Lower lobe of right lung (tissue), 2 donors: ENCODE measurements around the gene TELO2. TPM values are rescaled to one million over a fixed set of nuclear protein-coding genes. Genes with fewer than 3 reads are reported as not detected.
"Not testable (repeated sequence)": the region's sequence is repeated elsewhere in the genome, so short reads cannot be mapped to it uniquely, and the experiment has no call there.

ENCODE experiments used
- ATAC-seq, 2 donors: fragments of 200-7000 bp; cut with Tn5 transposase; one replicate each; pipeline ENCODE4 v1.9.1; 2020 to 2022; ENCODE audit warnings: mild to moderate bottlenecking in 2 of 2, moderate library complexity in 2 of 2
- DNase-seq: peaks from one replicate; pipeline ENCODE4 v3.0.0-alpha.2; 2020
- H3K27ac ChIP-seq: fragments of 200-600 bp; one replicate; pipeline ENCODE4 v1.8.0; 2022
- H3K27me3 ChIP-seq: fragments of 200-600 bp; one replicate; pipeline ENCODE4 v1.8.0; 2022; ENCODE audit warnings: low read depth
- H3K36me3 ChIP-seq: fragments of 200-600 bp; one replicate; pipeline ENCODE4 v1.8.0; 2022; ENCODE audit warnings: mild to moderate bottlenecking
- H3K4me1 ChIP-seq: fragments of 200-600 bp; one replicate; pipeline ENCODE4 v1.8.0; 2022
- H3K4me3 ChIP-seq: fragments of 200-600 bp; one replicate; pipeline ENCODE4 v1.8.0; 2022; ENCODE audit warnings: mild to moderate bottlenecking
- H3K9me3 ChIP-seq: fragments of 200-600 bp; one replicate; pipeline ENCODE4 v1.8.0; 2022
- intact Hi-C: fragments of 100-400 bp; cut with DNase I; formaldehyde crosslinking; loops from one replicate; pipeline ENCODE4 v1.11.0; 2022
- total RNA-seq: library from RNA; stranded (reverse); fragmentation: NEBNext Ultra II Directional; extraction: Animal tissue kit (Norgen Biotek cat#: 25700); gene quantifications from one replicate; pipeline ENCODE4 v1.2.1, GENCODE V29; 2021
- TF ChIP-seq, protein P1 (sequence below): fragments of 200-600 bp; IDR thresholded peaks from one replicate; pipeline ENCODE4 v1.8.0; 2022; ENCODE audit warnings: antibody characterized with exemption, mild to moderate bottlenecking
- donor health status: DM: no; HTN: yes; CAD: no; lungs with severe emphysema.

TELO2 gene
- total RNA-seq, 1 donor from 2014 or later: 27.5 TPM

DNA sequence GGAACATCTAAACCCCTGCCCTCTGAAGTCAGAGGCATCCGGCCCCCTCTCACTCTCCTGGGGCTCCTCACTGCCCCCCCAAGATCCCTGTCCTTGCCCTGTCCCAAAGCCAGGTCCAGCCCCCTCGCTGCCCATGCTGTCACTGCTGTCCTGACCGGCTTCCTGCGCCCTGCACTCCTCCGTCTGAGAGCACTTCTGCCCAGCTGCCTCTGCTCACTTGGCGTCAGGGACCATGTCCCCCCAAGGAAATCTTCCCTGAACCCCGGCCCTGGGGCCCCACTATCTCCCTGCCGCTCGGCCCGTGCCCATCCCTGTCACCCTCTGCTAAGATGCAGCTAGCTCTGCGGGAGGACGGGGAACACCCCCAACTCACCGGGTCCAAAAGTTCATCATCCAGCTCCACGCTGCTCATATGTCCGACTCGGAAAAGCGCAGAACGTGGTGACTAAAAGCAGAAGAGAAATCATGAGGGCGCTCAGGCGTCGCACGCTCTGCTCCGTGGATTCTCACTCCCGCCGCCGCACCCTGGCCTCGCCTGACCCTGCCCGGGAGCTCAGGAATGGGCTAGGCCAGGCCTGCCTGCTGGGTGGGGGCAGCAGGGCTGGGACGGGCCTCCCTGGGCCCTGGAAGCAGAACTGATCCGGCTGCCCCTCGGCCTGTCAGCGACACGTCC is 28.1 kb upstream of the TELO2 start:
- Histone ChIP-seq H3K4me3 (no peak overlapping the region), H3K36me3 (peaks cover 39% of the 10 kb centered on the region), H3K27me3 (no peaks in the 10 kb centered on the region), H3K4me1 (peaks cover under 1% of the 10 kb centered on the region), H3K27ac (no peak overlapping the region), H3K9me3 (no peaks in the 10 kb centered on the region)
- peak; percentile 35 for DNase-seq
- TF ChIP-seq, protein P1, sequence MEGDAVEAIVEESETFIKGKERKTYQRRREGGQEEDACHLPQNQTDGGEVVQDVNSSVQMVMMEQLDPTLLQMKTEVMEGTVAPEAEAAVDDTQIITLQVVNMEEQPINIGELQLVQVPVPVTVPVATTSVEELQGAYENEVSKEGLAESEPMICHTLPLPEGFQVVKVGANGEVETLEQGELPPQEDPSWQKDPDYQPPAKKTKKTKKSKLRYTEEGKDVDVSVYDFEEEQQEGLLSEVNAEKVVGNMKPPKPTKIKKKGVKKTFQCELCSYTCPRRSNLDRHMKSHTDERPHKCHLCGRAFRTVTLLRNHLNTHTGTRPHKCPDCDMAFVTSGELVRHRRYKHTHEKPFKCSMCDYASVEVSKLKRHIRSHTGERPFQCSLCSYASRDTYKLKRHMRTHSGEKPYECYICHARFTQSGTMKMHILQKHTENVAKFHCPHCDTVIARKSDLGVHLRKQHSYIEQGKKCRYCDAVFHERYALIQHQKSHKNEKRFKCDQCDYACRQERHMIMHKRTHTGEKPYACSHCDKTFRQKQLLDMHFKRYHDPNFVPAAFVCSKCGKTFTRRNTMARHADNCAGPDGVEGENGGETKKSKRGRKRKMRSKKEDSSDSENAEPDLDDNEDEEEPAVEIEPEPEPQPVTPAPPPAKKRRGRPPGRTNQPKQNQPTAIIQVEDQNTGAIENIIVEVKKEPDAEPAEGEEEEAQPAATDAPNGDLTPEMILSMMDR: no peak
- ATAC-seq: no peak
- intact Hi-C loops: no loop called here

DNA sequence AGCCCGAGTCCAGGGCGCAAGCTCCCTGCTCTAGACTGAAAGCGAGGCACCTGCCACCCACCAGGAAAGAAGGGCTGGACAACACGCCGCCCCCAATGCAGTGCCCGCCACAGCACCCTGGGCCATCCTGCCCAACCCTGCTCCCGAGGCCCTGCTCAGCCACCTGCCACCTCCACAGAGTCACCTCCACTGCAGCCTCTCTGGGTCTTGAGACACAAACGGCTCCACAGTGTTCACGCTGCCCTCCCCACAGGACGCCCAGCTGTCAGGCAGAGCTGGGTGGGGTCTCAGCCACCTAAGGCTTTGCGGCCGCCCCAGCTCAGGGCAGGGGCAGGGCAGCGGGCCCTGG is 27.6 kb upstream of the TELO2 start:
- Histone ChIP-seq H3K27me3 (no peaks in the 10 kb centered on the region), H3K27ac (no peak overlapping the region), H3K4me3 (no peak overlapping the region), H3K4me1 (peaks cover 5% of the 10 kb centered on the region), H3K36me3 (peaks cover 34% of the 10 kb centered on the region), H3K9me3 (no peaks in the 10 kb centered on the region)
- ATAC-seq (no peak), DNase-seq (no peak)
- TF ChIP-seq, protein P1: no peak
- intact Hi-C loops: no loop called here

DNA sequence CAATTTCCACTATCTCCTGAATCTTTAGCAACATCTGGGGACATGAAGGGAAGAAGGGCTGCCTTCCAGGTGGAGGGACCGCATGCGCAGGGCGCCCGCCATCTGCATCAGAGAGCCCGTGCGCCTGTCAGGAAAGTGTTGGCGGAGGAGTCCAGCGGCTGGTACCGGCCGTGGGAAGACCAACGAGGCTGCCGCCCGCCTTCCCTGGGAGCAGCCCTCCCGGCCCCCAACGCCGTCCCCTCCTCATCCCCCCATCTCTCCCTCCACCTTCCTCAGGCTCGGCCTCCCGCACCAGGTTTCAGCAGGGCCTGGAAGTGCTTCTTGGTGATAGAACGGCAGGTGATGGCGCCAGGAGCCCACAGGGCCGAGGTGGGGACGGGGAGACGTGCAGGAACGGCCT is 27.1 kb upstream of the TELO2 start:
- Histone ChIP-seq H3K9me3 (no peaks in the 10 kb centered on the region), H3K27me3 (no peaks in the 10 kb centered on the region), H3K36me3 (peaks cover 28% of the 10 kb centered on the region), H3K4me3 (no peak overlapping the region), H3K27ac (no peak overlapping the region), H3K4me1 (peaks cover 10% of the 10 kb centered on the region)
- intact Hi-C loops: no loop called here
- ATAC-seq: no peak
- TF ChIP-seq, protein P1: no peak
- DNase-seq: no peak

DNA sequence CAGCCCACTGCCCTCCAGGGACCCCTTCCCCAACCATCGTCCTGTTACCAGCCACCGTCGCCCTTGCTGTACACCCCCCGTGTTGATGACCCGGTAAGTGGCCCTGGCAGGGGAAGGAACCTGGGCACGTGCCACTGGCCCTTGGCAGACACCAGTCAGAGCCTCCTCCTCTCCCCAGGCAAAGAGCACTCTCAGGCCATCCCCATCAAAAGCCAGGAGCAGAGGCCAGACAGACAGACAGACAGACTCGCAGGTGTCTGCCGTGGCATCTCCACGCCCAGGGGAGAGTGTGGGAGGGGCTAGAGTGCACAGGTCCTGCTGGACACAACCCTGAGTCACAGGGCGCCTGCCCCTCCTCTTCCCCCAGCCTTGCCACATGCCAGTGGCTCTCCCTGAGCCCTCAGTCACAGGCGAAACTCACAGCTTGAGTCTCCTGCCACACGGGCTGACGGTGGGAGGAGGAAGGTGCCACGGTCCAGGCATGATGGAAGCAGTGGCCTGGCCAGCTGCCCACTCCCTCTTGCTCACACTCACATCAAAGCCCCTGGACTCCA is 26.1 kb upstream of the TELO2 start:
- Histone ChIP-seq H3K4me3 (no peak overlapping the region), H3K27me3 (no peaks in the 10 kb centered on the region), H3K27ac (no peak overlapping the region), H3K4me1 (peaks cover 19% of the 10 kb centered on the region), H3K9me3 (no peaks in the 10 kb centered on the region), H3K36me3 (peaks cover 21% of the 10 kb centered on the region)
- intact Hi-C loops: no loop called here
- DNase-seq: peak; percentile 45
- TF ChIP-seq, protein P1: no peak
- ATAC-seq: no peak

DNA sequence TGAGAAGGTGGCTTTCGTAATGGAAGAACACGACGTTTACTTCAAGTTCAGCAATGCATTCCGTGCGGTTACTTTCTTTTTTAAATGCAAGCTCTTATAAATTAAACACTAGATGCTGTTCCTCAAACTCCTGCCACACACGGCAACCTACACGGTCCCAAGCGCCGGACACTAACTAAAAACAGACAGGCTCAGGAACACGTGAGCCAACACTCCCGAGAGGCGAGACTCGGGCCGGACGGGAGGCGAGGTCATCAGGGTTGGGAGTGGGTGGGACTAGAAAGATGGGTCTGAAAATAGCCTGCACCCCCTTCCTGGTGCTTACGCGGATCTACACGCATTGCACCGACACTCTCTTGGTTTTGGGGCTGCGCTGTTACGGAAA is 24.7 kb upstream of the TELO2 start:
- ATAC-seq (no peak), DNase-seq (no peak)
- Histone ChIP-seq H3K27me3 (no peaks in the 10 kb centered on the region), H3K36me3 (peaks cover 13% of the 10 kb centered on the region), H3K4me1 (peaks cover 27% of the 10 kb centered on the region), H3K27ac (no peak overlapping the region), H3K4me3 (no peak overlapping the region), H3K9me3 (no peaks in the 10 kb centered on the region)
- TF ChIP-seq, protein P1: no peak
- intact Hi-C loops: no loop called here

DNA sequence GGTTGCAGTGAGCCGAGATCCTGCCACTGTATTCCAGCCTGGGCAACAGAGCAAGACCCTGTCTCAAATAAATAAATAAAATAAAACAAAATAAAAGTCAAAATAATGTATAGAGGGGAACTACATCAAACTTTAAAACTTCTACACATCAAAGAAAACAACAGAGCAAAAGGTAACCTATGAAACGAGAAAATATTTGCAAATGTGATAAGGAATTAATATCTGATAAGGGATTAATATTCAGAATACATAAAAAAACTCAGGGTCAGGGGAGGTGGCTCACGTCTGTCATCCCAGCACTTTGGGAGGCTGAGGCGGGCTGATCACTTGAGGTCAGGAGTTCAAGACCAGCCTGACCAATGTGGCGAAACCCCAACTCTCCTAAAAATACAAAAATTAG is 24.0 kb upstream of the TELO2 start:
- DNase-seq, H3K27me3 ChIP-seq, H3K36me3 ChIP-seq, intact Hi-C loops, H3K9me3 ChIP-seq, ATAC-seq, H3K4me3 ChIP-seq: not testable (repeated sequence)
- H3K4me1 ChIP-seq: peaks cover 35% of the 10 kb centered on the region
- H3K27ac ChIP-seq: peak overlapping the region; percentile 73
